SW480 (cell line): ENCODE data around the gene CPHXL2.

ENCODE experiments used
- DNase-seq: peaks from one replicate; pipeline ENCODE4 v3.0.0-alpha.2; 2016; ENCODE audit warnings: low spot score

Gene CPHXL2

DNA sequence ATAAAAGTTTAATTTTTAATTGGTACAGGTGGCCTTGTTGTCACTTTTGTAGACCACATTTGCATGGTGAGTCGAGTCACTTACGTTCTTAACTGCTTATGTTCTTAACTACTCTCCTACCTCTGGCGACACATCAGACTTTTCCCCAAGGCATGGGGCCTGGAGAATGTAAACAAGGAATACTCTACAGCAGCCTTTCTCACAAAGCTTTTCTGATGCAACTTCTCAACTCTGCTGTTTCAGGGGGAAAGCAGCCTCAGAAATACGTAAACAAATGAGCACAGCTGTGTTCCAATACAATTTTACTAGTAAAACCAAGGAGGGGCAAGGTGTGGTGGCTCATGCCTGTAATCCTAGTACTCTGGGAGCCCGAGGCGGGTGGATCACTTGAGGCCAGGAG lies 36.2 kb downstream of the CPHXL2 start:
- no peak for DNase-seq

DNA sequence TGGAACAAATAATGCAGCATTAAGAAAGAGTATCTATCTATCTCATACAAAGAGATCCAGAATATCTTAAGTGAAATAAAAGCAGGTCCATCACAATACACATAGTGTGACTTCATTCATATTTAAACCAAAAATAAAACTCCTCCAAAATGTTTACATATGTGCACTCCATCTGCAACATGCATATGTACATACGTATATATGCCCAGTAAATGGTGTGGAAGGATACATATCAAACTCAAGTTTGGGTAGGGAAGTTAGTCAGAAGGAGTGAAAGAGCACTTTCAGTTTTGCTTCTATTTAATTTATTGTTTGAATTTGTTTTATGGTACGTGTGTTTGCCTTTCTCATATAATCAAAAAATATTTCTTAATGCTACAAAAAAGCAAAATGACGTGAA lies 41.8 kb downstream of the CPHXL2 start:
- no peak for DNase-seq

DNA sequence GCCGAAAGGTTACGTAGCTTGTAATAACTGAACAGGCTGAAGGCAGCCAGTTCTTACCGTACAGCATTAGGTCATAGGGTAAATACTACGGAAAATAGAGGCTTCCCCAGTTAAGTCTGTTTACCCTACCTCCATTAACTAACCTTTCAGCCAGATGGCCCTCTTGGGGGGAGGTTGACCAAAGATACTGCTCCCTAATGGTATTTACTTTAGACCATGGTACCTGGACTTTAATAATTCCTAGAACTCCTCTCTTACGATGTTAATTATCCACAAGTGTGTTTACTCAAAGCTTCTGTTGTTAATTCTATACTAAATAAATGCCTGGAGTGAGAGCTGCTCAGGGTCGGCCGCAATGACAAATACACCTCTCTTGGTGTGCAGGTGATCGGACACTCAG lies 44.0 kb downstream of the CPHXL2 start:
- no peak for DNase-seq

DNA sequence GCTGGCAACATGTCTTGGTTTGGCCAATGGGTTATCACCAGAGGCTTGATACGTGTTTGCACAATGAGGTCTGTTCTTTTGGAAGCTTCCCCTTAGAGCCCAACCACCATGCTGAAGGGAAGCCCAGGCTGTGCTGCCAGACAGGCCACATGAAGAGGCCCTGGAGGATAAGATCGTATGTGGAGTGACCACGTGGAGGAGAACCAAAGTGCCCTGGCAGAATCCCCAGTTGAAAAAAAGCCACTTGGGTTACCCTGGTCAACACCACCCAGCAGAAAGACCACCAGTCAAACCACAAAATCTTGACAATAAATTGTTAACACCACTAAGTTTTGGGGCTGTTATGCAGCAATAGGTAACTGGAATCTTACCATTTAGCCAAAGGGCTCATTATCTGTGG lies 46.8 kb downstream of the CPHXL2 start:
- DNase-seq = no peak

DNA sequence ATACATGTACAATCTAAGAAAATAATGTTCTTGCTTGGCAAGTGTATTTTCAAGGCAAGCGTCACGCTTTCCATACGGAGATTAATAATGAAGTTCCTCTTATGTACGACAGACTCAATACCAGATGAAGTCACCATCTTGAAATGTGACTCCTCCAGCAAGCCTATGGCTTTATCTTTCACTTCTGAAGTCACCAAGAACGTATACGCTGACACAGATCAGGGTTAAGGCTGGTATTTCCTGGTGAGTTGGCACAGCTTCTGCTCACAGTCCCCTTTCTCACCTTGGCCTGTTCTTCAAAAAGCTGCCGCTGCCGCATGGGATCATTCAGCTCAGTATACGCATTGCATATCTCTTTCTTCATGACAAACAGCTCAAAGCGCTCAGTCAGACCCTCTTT lies 47.7 kb downstream of the CPHXL2 start:
- DNase-seq = no peak

DNA sequence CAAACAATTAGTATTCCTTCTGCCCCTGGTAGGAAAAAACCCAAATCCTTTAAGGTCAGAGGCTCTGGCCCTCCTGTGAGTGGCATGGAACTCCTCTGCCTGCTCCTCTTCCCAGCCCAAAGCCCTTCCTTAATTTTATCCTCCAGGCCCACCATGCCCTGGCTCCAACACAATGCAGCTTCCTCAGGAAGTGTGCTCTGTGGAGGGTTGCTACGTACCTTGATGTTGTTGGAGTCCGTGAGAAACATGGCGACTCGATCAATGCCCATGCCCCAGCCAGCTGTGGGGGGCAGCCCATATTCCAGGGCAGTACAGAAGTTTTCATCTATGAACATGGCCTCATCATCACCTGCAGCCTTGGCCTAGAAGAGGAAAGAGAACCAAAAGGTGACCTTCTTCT lies 48.5 kb downstream of the CPHXL2 start:
- no peak for DNase-seq

DNA sequence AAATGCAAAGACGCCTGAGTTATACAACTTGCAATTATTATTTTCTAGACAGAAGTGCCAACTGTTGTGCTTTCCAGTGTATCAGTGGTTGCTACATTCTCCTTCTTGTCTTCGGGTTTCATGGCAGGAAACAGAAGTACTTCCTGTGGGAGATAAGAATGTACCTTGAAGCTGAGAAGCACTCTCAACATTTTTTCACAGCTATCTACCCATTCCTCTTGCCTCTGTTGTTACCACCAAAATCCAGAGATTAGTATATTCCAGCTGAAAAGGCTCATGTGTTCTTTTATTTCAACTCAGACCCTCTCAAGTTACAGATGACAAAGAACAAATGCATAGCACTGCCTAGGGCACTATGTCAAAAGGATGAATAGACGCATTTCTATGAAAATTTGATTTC lies 49.0 kb downstream of the CPHXL2 start:
- no peak for DNase-seq

DNA sequence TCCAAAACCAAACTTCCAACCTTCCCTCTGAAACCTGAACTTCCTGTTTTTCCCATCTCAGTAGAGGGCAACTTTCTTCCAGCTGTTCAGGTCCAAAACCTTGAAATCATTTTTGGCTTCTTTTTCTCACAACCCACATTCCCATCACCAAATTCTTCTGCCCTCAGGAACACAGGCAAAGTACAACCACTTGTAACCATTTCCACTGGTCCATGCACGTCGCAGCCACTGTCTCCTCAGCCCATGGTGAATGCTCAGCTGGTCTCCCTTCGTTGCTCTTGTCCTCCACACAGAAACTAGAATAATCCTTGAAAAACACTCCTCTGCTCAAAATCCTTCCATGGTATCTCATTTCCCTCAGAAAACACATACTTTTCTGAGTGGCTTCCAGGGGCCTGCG lies 50.0 kb downstream of the CPHXL2 start:
- DNase-seq = no peak

DNA sequence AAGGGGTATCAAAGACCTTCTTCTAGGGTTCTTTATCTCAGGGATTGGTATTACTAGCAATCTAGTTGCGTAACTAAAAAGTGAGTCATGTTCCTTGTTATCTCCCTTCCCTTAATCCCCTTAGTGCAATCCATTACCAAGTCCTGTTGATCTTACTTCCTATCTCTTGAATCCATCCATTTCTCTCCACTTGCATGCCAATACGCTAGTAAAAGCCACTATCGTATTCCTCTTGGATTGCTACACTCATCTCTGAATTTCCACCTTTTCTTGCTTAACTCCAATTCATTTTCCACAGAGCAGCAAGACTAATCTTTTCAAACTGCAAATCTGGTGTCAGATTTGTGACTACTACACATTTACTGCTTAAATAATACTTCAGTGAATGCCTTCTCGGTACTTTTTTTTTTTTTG lies 51.9 kb downstream of the CPHXL2 start:
- no peak for DNase-seq

DNA sequence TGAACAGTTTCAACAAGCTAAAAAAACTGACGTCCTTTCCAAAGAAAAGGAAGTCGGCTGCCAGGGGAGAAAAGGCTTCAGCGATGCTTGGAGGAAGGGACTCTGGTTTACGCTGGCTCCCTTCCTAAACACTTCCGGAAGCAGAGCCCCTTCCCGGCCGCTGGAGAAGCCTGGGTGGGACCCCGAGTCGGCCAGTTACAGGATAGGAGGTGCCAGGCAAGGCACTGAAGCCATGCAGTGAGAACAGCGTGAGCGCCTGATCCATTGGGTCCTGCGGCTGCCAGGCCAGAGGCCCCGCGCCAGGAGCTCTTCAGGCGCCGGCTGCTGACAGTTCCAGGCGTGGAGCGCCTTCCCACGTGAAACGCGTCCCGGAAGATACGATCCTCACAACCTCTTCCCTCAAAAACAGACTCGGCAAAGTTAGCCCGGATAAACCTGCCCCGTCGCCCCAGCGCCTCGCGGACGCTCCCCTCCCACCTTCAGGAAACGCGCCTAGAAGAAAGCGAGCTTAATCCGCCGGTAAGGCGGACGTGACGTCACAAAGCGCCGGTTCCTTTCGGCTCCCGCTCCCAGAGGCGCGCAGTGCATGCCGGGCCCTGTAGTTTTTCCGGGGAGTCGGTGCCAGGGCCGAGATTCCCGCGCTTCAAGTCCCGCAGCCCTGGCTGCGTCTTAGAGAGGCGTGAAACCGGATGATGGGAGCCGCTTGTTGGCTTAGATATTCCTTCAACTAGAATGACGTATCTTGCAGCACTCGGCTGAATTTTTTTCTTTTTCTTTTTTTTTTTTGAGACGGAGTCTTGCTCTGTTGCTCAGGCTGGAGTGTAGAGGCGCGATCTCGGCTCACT lies 53.8 kb downstream of the CPHXL2 start, which contains the start of gene ADAT1:
TSS of gene ADAT1 (minus strand) at position 521 of the 845 bp plus-strand sequence. CDS start 2,482 bp downstream, outside the sequence.
- peak; percentile 92 for DNase-seq

DNA sequence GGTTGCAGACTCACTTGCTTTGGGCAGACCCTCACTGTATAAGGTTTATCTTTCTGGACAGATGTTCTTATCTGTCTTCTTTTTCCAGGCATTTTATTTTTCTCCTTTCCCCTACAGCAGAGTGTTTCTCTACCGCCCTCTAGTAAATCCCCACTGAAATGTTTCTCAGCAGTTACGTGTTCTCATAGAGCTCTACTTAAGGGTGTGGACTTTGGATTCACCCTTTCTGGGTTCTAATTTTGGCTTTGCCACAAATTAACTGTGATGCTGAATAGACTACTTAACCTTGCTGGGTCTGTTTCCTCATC lies 55.7 kb downstream of the CPHXL2 start:
- DNase-seq = peak; percentile 26

DNA sequence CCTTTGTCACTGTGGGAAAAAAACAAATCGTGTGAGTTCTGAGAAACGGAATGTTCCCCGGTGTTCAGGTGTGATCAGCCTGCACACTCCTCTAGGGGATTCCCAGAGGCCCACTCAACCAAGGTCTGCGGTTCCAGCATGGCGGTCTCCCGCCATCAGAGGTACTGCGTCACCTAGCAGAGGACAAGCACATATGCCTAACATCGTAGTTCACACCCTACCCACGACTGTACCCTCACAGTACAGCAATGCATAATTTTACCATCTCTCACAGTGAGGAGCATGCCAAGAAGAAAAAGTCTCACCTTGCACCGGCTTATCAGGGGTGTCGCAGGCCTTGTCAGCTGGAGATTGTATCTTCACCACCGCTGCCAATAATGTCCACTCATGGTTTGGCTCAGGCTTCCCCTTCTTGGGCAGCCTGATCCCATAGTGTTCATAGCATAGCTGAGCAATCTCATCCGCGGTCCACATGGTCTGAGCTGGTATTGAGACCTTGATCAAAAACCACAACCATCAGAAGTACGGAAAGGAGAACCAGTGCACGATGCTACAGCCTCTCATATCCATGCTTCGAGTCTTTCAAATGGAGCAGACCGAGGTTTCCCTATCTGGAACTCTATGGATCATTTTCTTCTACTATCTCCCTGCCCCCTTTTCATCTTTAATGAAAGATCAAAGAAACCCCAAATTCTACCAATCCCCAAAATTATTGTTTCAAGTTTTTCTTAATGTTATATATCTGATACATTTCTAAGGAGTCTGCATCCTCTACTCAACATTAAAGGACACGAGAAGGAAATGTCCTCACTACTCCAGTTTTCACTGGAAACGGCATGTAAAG lies 56.3 kb downstream of the CPHXL2 start:
- no peak for DNase-seq

DNA sequence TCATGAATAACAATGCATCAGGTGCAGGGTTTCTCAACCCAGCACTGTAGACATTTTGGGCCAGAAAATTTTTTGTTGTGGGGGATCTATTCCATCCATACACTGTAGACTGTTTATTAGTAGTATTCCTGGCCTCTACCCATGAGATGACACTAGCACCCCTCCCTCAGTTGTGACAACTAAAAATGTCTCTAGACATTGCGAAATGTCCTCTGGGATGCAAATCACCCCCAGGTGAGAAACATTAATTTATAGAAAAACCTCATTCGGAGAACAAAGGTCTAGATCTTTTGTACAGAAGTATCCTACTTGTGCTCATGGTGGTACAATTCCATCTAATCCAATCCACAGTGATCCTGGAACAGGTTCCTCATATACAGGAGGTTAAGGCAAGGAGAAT lies 58.0 kb downstream of the CPHXL2 start:
- DNase-seq = no peak

DNA sequence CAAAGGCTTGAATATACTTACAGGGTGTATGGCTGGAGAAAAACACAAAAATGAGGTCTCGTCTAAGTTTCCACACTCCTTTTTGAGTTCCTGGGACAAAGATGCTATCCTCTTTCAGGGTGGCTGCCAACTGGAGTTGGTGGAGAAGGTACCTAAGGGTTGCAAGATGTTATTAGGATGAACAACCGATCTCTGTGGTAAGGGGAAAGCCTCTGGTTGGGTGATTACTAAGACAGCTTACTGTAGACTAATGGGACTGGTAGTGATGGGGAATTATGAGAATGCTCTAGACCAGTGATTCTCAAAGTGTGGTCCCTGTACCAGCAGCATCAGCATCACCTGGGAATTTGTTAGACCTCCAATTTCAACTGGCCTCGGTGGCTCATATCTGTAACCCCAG lies 59.7 kb downstream of the CPHXL2 start:
- DNase-seq = no peak

DNA sequence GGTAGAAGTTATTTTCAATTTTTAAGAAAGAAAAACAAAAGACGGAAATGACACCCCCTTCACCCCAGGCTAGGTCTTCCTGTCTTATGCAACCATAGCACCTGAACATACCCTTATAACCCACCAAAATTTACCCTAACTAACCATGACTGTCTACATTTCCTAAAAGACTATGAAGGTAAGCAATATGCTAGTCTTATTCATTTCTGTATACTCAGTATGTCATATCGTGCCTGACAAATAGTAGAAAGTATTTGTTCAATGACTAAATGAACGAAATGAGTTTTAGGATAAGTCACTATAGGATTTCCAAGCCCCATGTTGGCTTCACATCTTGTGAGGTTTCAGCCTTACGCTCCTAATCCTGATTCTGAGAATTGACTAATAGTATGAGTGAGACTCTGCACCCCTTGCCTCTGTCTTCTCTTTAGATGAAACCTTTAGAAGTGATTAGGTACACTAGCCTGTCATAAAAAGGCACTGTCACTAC lies 60.2 kb downstream of the CPHXL2 start:
- DNase-seq = no peak

DNA sequence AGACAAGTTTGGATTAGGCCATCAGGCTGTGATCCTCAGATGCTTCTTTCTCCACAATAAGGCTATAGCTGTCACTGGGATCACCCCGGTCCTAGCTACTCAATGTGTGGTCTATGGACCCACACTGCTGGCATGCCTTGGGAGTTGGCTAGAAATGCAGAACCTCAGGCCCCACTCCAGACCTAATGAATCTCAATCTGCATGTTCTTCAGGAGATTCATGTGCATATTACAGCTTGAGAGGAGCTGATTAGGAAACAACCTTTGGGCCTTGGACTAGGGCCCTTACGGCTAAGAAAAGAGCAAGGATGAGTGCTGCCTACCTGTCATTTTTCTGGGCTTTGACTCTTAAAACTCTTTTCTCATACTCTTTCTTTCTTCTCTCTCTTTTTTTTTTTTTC lies 61.2 kb downstream of the CPHXL2 start:
- DNase-seq = no peak

DNA sequence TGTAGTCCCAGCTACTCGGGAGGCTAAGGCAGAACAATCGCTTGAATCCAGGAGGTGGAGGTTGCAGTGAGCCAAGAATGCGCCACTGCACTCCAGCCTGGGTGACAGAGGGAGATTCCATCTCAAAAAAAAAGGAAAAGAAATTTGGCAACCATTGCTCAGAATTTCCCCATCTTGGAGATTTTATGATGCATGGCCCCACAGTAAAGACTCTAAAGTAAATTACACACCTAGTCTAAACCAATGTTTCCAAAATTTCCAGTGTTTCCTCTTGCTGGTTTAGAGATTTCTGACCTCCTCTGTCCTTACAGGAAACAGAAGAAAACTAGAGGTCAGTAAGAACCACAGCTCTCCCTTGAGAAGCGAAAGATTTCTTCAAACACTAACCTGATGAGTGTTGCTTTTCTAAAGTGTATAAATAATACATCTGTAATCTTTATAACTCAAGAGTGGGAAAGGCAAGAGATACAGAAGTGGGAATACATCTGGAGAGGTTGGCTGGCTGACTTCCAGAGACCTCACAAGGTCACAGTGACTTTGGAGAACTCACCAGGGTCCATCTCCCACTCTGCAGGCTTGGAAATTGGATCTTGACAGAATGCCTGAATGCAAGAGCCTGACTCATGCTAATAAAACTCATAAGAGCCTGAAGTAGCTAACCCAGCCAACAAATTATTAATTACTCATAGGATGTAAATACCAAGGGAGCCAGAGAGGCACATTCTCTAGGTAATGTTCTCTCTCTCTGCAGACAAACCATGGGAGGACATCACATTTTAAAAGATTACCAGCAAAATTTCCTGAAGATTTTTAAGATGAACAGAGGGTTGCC lies 62.5 kb downstream of the CPHXL2 start:
- no peak for DNase-seq
